CD4-positive, alpha-beta T cell treated with Interleukin-21 for 1 hour (primary cell): ENCODE measurements around the gene NASP.
"Not testable (repeated sequence)": the region's sequence is repeated elsewhere in the genome, so short reads cannot be mapped to it uniquely, and the experiment has no call there.

ENCODE experiments used
- DNase-seq: peaks from one replicate; pipeline ENCODE4 v3.0.0-alpha.2; 2020

The NASP gene

DNA sequence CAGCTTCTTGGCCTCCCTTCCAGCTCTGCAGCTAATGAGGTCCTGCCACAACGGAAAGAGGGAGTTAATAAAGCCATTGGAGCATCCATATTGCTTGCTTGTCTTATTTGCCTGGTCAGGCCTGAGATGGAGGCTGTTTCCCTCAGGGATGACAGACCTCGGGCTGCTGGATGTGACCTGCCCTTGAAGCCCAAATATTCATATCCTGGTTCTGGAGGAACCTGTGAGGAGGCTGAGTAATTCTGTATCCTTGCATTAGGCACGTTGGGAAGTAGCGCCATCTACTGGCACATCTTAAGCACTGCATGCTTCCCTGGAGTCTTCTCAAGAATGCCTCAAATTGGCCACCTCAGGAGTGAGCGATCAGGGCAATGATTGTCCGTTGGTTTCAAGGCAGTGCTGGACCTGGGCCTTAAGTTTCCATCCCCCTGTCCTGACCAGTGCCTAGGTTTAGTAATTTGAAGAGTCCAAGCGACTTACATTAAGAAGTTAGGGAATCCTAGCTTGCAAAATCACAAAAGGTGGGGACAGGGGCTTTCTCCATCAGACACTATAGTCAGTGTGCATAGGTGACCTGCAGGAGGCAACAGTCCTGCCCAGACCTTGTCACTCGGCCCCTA is 13.8 kb upstream of the NASP start:
- DNase-seq: peak; percentile 79

GRCh38 chr1:45570631-45571030 is 13.2 kb upstream of the NASP start:
- no peak for DNase-seq

- DNase-seq: no peak
Observed at GRCh38 chr1:45573231-45573804, 10.5 kb upstream of the NASP start.

DNA sequence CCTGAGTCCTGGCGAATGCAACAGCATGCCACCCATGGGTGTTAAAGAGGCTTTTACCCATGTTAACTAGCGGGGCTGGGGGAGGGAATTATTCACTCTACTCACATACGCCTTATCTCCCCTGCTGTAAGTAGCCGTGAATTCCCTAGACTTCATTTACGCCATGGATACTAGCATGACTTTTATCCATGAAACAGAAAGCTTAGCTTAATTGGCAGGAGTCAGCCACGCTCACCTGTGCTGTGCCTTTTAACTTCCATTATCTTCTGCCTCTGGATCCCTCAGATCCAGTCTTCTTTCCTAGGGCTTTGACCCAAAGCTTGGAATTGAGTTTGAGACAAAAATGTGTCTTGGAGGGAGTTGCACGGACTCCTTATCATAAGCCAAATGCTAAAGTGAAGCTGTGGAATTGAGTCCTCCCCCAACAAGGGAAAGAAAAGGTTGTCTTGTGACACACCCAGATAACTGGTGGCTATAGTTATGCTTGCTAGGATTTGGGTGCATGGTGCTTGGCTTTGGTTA is 9.7 kb upstream of the NASP start:
- no peak for DNase-seq

GRCh38 chr1:45583264-45583665 is 576 bp upstream of the NASP start:
- DNase-seq: peak; percentile 97

- DNase-seq: peak; percentile 87
Observed at GRCh38 chr1:45584351-45585109, 689 bp downstream of the NASP start.

- no peak for DNase-seq
Observed at GRCh38 chr1:45585110-45585426, 1.2 kb downstream of the NASP start.

DNA sequence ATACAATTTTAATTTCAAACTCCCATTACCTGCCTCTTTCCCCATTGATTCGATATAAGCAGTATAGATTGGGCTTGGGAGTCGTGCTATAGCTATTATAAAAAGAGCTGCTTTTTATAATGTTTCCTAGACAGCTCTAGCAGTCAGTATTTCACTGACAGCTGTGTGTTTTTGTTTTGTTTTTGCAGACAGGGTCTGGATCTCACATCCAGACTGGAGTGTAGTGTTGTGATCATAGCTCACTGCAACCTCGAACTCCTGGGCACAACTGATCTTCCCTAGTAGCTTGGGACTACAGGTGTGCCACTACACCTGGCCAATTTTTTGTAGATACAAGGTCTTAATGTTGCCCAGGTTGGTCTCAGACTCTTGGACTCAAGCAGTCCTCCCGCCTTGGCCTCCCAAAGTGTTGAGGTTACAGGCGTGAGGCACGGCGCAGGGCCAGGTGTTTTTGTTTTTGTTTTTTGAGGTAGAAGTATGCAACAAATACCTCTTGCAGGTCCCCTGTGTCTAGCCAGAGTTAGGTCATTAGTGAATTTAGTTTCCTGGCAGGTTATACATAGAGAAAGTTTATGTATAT is 1.7 kb downstream of the NASP start:
- DNase-seq: no peak

DNA sequence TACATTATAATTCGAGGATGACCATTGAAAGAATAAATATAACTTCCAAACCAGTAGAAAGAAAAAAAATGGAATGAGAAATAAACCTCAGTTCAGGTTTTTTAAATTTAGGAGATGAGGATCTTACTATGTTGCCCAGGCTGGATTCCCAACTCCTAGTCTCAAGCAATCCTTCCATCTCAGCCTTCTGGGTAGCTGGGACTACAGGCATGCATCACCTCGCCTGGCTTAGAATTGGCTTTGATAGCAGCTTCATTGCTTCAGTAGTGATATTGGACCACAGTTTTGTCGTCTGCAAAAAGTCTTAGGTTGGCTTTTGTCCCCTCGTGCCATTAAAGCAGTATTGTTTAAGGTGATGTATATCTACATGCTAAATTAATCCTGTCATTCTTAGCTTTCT is 2.9 kb downstream of the NASP start:
- no peak for DNase-seq

GRCh38 chr1:45589861-45590260 is 6.0 kb downstream of the NASP start:
- no peak for DNase-seq

GRCh38 chr1:45594412-45594811 is 10.6 kb downstream of the NASP start:
- DNase-seq: no peak

- not testable (repeated sequence) for DNase-seq
Observed at GRCh38 chr1:45596765-45597164, 12.9 kb downstream of the NASP start.

GRCh38 chr1:45604239-45604638 is 20.4 kb downstream of the NASP start:
- DNase-seq: no peak

DNA sequence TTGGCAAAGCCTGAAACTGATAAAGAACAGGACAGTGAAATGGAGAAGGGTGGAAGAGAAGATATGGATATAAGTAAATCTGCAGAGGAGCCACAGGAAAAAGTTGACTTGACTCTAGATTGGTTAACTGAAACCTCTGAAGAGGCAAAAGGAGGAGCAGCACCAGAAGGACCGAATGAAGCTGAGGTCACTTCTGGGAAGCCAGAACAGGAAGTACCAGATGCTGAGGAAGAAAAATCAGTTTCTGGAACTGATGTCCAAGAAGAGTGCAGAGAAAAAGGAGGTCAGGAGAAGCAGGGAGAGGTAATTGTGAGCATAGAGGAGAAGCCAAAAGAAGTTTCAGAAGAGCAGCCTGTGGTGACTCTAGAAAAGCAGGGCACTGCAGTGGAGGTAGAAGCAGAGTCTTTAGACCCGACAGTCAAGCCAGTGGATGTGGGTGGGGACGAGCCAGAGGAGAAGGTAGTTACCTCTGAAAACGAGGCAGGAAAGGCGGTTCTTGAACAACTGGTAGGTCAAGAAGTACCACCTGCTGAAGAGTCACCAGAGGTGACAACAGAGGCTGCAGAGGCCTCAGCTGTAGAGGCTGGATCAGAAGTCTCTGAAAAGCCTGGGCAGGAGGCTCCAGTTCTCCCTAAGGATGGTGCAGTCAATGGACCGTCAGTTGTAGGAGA is 23.7 kb downstream of the NASP start:
- DNase-seq: no peak

GRCh38 chr1:45608175-45609156 is 24.6 kb downstream of the NASP start:
- no peak for DNase-seq

DNA sequence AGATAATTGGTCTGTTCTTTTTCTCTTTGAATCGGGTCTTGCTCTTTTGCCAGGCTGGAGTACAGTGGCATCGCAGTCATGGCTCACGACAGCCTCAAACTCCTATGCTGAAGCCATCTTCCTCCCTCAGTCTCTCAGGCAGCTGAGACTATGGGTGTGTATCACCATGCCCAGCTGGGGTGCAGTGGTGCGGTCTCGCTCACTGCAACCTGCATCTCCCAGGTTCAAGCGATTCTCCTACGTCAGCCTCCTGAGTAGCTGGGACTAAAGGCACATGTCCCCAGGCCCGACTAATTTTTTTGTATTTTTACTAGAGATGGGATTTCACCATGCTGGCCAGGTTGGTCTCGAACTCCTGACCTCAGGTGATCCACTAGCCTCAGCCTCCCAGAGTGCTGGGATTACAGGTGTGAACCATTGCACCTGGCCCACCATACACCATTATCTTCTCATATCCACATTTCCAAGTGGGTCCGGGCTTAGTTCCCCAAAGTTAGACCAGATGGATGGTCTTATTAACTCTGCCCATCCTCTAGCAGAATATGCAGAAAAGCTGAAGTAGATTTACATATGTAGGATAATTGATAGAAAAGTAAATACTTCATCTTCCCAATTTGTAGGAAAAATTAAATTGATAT is 26.9 kb downstream of the NASP start:
- DNase-seq: no peak

GRCh38 chr1:45612941-45613579 is 29.2 kb downstream of the NASP start:
- no peak for DNase-seq

DNA sequence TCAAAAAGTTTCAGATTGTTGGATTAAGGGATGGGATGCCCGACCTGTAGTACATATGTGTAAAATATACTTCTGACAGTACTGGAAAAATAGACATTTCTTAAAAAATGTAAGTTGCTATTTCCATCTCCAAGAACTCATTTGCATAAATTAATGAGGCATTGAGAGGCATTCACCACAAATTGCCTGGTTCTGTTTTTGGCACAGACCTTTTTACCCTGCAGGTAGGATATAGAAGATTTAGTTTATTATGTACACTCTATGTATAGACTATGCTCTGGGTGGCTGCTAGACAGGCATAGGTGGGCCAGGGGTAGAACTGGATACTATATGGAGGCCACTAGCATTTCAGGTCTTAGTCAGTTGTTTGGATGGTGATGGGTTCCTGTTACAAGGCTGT is 32.0 kb downstream of the NASP start:
- DNase-seq: no peak

GRCh38 chr1:45617618-45618017 is 33.8 kb downstream of the NASP start:
- DNase-seq: no peak

DNA sequence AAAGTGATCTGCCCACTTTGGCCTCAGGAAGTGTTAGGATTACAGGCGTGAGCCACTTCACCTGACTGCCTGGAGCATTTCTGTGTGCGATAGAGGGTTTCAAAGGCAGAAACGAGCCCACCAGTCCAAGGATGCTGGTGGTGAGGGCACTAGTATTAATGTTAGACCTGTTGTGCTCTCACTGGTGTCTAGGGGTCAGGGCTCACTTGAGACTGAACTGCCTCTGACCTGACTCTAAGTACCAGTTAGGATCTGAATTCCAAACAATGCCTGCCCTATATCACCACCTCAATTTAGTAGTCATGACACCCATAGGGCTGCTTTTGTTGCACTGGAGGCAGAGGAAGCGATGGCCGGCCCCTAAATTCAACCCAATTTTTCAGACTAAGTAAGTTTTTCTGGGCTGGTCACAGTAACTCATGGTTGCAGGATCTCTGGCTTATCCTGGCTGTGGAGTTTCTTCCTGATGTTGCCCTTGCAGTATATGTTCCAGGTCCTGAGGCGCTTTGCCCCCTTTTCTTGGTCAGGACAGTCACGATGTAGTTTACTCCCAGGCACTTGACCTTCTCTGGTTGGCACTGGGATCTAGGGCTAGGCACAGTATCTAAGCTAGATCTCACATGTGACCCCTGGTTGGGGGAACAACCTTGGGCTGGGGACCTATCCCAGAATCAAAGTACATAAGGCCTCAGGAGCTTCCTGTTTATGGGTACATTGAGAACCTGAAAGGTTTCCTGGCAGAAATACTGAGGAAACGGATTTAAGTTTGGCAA is 35.5 kb downstream of the NASP start:
- DNase-seq: no peak
